Transverse colon (tissue), 4 donors: ENCODE results near the gene CARD19. TPM values are rescaled to one million over a fixed set of nuclear protein-coding genes. Genes with fewer than 3 reads are reported as not detected.
A peak's percentile ranks its signal among the peaks of the same experiment; 100 is the strongest.

Experiments used
- DNase-seq: peaks from one replicate; pipeline ENCODE4 v3.0.0-alpha.2; 2019
- H3K27ac ChIP-seq, 4 donors: fragments of 200-600 bp; sonication (generic); 2 replicates each; pipeline ENCODE4 v1.5.1; 2016 to 2018; ENCODE audit warnings: inconsistent platforms in 4 of 4
- H3K27me3 ChIP-seq: fragments of 200-600 bp; sonication (generic); 2 replicates; pipeline ENCODE4 v1.5.1; 2017; ENCODE audit warnings: inconsistent platforms
- H3K36me3 ChIP-seq, 4 donors: fragments of 200-600 bp; sonication (generic); 2 replicates each; pipeline ENCODE4 v1.5.1; 2017 to 2019; ENCODE audit warnings: inconsistent platforms in 4 of 4
- H3K4me1 ChIP-seq, 4 donors: fragments of 200-600 bp; sonication (generic); 2 replicates each; pipeline ENCODE4 v1.5.1; 2017 to 2020; ENCODE audit warnings: inconsistent platforms in 4 of 4
- H3K4me3 ChIP-seq, 4 donors: fragments of 200-600 bp; sonication (generic); 1 replicate in 1 of 4; 2 replicates in 3 of 4; pipeline versions ENCODE4 v1.5.1 to v1.6.1; 2017 to 2019; ENCODE audit warnings: inconsistent platforms in 4 of 4
- H3K9me3 ChIP-seq, 2 donors: fragments of 200-600 bp; sonication (generic); 2 replicates each; pipeline ENCODE4 v1.5.1; 2017 to 2019; ENCODE audit warnings: inconsistent platforms in 2 of 2
- CTCF ChIP-seq, 5 experiments: fragments of 200-600 bp in 3 of 5; fragments of 450-650 bp in 2 of 5; sonication (generic) in 3 of 5; IDR thresholded peaks; 1 replicate in 2 of 5; 2 replicates in 3 of 5; pipeline ENCODE4 v1.5.1; 2016 to 2017; ENCODE audit warnings: antibody characterized with exemption in 5 of 5, inconsistent platforms in 3 of 5, mild to moderate bottlenecking in 2 of 5, moderate library complexity in 1 of 5
- EP300 ChIP-seq: sonication (generic); formaldehyde crosslinking; IDR thresholded peaks from one replicate; pipeline ENCODE4 v1.6.1; 2017; ENCODE audit warnings: antibody characterized with exemption, low read depth
- POLR2A ChIP-seq: fragments of 450-650 bp; IDR thresholded peaks from one replicate; pipeline ENCODE4 v1.6.1; 2016; ENCODE audit warnings: antibody characterized with exemption, mild to moderate bottlenecking, moderate library complexity
- POLR2AphosphoS5 ChIP-seq, 3 donors: sonication (generic); formaldehyde crosslinking; IDR thresholded peaks; one replicate each; pipeline ENCODE4 v1.6.1; 2016; ENCODE audit warnings: antibody characterized with exemption in 3 of 3
- WGBS, 2 donors: methylation state at CpG; one replicate each; pipeline ENCODE4 v1.1.5; 2018; ENCODE audit warnings: low coverage in 1 of 2; 5-methylcytosine and 5-hydroxymethylcytosine counted together
- in situ Hi-C, 4 donors: fragments of 200-750 bp; cut with MboI; loops; one replicate each; pipeline versions ENCODE4 v1.15.0 to v1.15.1; 2017; ENCODE audit warnings: low sequenced_read_pairs in 3 of 4, low pct_ligation_motif_present in 1 of 4, low pct_unique_long_range_greater_than_20kb in 1 of 4
- intact Hi-C: fragments of 100-400 bp; cut with DNase I; formaldehyde crosslinking; loops from one replicate; pipeline ENCODE4 v1.15.1; 2023; ENCODE audit warnings: low total_unique reads
- total RNA-seq, 4 donors: library from RNA; depleted of rRNA; stranded (reverse); fragments of >200 nt; gene quantifications; one replicate each; pipeline ENCODE4 v1.1.0, GENCODE V29; 2016

CARD19 gene
- total RNA-seq, 4 donors from 2014 or later = 16.3 to 105 (median 88.2) TPM

- H3K9me3 ChIP-seq = no peaks in the 10 kb centered on the region
- H3K27ac ChIP-seq = no peak overlapping the region
- DNase-seq = no peak
- intact Hi-C loops = no loop called here
- H3K4me1 ChIP-seq = peaks cover 2 to 13% (median 3%) of the 10 kb centered on the region in 4 donors
- TF ChIP-seq POLR2A (no peak), EP300 (no peak), CTCF (IDR thresholded peaks at IDR 0.05) (no peak), POLR2AphosphoS5 (IDR thresholded peaks at IDR 0.05) (no peak)
- H3K4me3 ChIP-seq = no peak overlapping the region
- H3K27me3 ChIP-seq = no peaks in the 10 kb centered on the region
- no peaks in the 10 kb centered on the region for H3K36me3 ChIP-seq
- 86 to 88% methylated on average over 3 of the region's 3 CpGs for WGBS, 2 donors
- in situ Hi-C loops = no loop called here
These were observed 28.9 kb upstream of the CARD19 start for GRCh38 chr9:93066978-93067603.

- H3K36me3 ChIP-seq = no peaks in the 10 kb centered on the region
- no peak for DNase-seq
- no peaks in the 10 kb centered on the region for H3K9me3 ChIP-seq
- H3K4me1 ChIP-seq = peaks cover 0 to 13% (median 10%) of the 10 kb centered on the region in 4 donors
- in situ Hi-C loops (no loop called here), intact Hi-C loops (no loop called here)
- H3K27me3 ChIP-seq = no peaks in the 10 kb centered on the region
- no peak overlapping the region for H3K27ac ChIP-seq
- no peak overlapping the region for H3K4me3 ChIP-seq
- TF ChIP-seq EP300 (no peak), POLR2A (no peak), POLR2AphosphoS5 (IDR thresholded peaks at IDR 0.05) (no peak), CTCF (IDR thresholded peaks at IDR 0.05) (no peak)
- 99 to 100% methylated on average over 4 of the region's 4 CpGs for whole genome bisulfite sequencing, 2 donors
These were observed 27.1 kb upstream of the CARD19 start for GRCh38 chr9:93068956-93069355.

GRCh38 chr9:93071464-93071863, 24.6 kb upstream of the CARD19 start:
- no peak for DNase-seq
- Histone ChIP-seq H3K27ac (peak overlapping the region in 1 of 4 donors; percentile 64), H3K4me3 (no peak overlapping the region), H3K27me3 (no peaks in the 10 kb centered on the region), H3K9me3 (no peaks in the 10 kb centered on the region), H3K36me3 (no peaks in the 10 kb centered on the region), H3K4me1 (peaks cover 0 to 13% (median 9%) of the 10 kb centered on the region in 4 donors)
- in situ Hi-C loops = no loop called here
- TF ChIP-seq EP300 (no peak), POLR2AphosphoS5 (IDR thresholded peaks at IDR 0.05) (no peak), POLR2A (no peak), CTCF (IDR thresholded peaks at IDR 0.05) (no peak)
- WGBS, 2 donors = 82% methylated on average over 7 of the region's 7 CpGs; no CpG with 5 or more reads in 1 of the 2 donors
- intact Hi-C loops = no loop called here

- 35% methylated on average over 5 of the region's 5 CpGs; no CpG with 5 or more reads in 1 of the 2 donors for WGBS, 2 donors
- intact Hi-C loops (no loop called here), in situ Hi-C loops (no loop called here)
- peak; percentile 44 for DNase-seq
- Histone ChIP-seq H3K27me3 (no peaks in the 10 kb centered on the region), H3K36me3 (no peaks in the 10 kb centered on the region), H3K27ac (peak overlapping the region in 3 of 4 donors; percentile 33 to 64 (median 54)), H3K4me3 (no peak overlapping the region), H3K9me3 (no peaks in the 10 kb centered on the region), H3K4me1 (peaks cover 0 to 13% (median 9%) of the 10 kb centered on the region in 4 donors)
- TF ChIP-seq CTCF (IDR thresholded peaks at IDR 0.05) (no peak), POLR2AphosphoS5 (IDR thresholded peaks at IDR 0.05) (no peak)
These were observed 23.6 kb upstream of the CARD19 start for GRCh38 chr9:93072383-93072795.
